CD4-positive, alpha-beta T cell treated with Interferon alpha-2 for 1 hour (primary cell): ENCODE measurements around the gene CFAP45.

Source experiments
- DNase-seq, 2 donors: peaks; one replicate each; pipeline ENCODE4 v3.0.0-alpha.2; 2020 to 2022

CFAP45 gene, protein sequence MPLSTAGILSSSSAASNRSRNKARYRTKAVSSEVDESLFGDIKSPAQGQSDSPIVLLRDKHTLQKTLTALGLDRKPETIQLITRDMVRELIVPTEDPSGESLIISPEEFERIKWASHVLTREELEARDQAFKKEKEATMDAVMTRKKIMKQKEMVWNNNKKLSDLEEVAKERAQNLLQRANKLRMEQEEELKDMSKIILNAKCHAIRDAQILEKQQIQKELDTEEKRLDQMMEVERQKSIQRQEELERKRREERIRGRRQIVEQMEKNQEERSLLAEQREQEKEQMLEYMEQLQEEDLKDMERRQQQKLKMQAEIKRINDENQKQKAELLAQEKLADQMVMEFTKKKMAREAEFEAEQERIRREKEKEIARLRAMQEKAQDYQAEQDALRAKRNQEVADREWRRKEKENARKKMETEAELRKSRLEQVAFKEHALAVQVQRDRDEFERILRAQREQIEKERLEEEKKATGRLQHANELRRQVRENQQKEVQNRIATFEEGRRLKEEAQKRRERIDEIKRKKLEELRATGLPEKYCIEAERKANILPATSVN

DNA sequence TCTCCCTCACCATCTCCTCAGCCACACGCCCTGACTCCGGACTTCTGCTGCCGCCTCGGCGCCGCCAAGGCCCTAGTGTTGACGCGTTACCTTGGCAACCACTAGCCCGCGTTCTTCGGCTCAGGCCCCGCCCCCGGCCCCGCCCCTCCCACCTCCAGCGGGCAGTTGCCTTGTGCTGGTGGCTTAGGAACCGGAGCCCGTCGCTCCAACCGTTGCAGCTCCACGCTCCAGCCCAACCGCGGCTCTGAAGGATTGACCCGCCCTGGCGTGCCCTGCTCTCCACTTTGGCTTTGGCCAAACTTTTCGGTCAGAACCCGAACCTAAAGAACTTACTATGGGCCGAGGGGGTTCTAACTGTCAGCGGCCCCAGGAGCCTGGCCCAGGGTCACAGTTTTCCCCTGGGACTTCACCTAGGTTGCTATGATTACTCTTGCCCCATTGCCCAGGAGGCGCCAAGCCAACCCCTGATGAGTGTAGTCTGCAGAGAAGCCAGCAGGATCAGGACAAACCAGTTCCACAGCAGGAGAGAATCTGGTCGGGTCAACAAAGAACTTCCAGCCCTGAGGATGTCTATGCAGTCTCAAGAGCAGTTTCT lies at the start of gene CFAP45:
TSS of gene CFAP45 (minus strand) at position 80 of the 595 bp plus-strand sequence. CDS start at position 13, 67 bp downstream.
- peak in 1 of 2 donors; percentile 78 for DNase-seq

DNA sequence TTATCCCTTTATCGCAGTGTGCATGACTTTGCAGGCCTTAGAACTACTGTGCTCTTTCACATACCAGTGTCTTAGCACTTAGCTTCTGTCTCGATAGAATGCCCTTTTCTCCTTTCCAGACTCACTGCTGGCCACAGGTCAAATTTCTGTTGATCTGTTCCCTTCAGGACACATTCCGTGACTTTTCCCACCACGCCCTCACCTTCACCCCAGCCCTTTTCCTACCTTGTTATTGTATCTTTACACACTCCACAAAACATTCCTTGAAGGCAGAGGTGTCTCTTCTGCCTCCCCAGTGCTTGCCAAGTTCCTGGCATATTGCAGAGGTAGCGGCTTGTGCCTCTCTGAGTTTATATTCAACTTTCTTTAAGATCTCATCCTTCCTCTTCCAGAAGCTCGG lies 49.2 kb upstream of the CFAP45 start:
- no peak for DNase-seq

DNA sequence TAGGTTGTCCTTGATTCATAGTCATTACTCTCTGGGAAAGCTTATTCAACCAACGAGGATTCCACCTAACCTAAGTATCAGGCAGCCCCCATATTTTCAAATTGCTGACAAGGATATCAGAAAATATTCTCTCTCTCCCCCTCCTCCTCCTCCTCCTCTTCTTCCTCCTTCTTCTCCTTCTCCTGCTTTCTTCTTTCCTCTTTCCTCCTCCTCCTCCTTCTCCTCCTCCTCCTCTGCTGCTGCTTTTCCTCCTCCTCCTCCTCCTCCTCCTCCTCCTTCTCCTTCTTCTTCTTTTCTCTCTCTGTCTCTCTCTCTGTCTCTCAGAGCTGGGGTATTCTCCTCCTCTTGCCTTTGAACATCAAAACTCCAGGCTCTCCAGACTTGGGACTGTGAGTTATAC lies 48.0 kb upstream of the CFAP45 start:
- no peak for DNase-seq

DNA sequence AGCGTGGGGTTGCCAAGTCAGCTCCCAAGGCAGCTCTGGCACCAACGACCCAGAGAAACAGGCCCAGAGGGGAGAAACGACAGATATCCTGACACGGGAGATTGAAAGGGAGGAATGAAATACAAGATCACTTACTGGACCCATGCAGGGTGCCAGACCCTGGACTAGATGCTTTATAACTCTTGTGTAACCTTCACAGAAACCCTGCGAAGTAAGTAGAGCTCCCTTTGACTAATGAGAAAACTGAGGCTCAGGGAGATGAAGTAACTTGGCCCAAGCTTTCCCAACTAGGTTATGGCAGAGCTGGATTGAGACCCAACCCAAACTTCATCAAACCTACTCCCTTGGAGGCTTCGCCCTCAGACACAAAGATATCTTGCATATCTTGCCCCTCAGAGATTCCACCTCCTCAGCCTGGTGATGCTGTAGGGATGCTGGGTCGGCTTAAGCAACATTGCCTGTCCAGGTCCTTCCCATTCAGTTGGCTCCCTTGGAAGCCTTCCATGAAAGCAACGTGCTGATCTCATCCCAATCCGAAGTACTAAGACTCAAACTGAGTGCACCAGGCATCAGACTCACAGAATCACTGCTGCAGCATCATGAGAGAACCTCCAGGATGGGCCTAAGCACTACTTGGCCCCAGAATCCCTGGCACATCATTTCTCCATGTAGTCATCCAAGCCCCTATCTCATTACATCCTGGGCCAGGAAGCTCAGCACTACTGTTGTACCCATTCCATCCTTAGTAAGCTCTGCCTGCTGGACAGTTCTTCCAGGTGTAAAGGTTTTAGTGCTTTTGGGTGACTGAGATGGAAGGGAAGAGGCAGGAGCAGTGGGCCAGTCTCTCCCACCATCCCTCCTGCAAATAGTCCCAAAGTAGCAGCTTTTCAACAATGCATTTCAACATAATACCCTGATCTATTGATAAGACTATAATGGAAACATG lies 46.5 kb upstream of the CFAP45 start:
- DNase-seq = no peak

- DNase-seq = peak; percentile 81
These were observed 45.7 kb upstream of the CFAP45 start, which contains the start of gene IGSF9 for GRCh38 chr1:159945483-159946241. Gene IGSF9, minus strand, starts transcription at chr1:159945613. Its CDS starts 2,159 bp downstream, at chr1:159943454.

DNA sequence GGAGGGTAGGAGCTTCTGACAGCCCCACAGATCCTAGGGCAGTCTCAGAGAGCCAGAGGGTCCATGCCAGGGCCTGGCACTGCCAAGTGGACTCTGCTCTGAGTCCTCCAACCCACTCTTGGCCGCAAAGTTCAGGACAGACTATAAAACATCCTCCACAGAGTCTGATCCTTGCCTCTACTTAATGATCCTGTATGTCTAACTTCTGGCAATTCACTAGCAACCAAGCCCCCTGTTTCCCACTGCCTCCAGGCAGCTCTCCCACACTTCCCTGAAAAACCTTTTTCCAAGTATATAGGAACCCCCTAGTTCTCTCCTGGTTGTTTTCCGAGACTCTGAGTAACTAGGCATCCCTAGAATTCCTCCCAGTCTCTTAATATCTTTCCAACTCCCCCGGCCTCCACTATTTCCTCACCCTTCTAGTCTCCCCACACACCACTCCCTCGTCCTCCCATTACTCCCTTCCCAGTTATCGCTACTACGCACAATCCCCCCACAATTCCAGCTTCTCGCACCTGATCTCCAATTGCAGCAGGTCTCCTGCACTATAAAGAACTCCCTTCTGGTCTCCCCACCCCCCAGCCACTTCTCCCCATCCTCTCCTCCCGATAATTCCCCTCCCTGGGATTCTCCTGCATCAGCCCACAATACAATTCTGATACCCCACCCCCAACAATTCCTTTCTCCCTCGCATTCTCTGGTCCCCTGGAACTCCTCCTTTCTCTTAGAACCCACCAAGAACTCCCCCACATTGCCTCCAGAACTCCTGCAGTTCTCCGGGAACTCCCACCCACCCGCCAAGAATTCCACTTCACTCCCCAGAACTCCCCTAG lies 44.9 kb upstream of the CFAP45 start:
- DNase-seq = no peak

DNA sequence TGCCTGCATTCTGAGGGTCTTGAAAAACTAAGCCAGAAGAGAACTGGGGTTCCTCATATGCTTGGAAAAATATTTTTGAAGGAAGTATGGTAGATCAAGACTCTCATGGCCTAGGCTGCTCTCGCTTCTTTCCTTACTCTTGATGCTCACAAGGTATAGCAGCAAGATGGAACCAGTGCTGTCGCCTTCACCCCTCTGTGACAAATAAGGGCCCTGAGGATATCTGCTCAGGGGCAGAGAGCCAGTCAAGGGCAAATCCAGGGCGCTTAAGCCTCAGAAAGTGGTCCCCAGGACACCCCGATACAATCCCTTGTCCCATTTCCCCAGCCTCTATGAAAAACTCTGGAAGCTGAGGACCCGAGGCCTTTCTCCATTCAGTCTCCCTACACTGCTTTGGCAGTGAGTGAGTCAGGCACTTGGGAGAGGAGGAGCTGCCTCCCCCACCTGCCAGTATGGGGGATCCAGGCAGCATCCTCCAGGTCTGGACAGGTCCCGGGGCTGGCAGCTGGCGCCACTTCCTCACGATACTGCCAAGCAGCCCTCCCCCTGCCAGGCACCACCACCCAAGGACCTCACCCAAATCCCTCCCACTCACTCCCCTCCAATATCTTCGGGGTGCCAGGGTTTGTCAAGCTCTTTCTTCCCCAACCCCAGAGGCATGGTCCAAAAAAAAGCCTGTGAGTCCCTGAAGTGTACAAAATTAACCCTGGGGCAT lies 44.1 kb upstream of the CFAP45 start:
- DNase-seq = no peak

DNA sequence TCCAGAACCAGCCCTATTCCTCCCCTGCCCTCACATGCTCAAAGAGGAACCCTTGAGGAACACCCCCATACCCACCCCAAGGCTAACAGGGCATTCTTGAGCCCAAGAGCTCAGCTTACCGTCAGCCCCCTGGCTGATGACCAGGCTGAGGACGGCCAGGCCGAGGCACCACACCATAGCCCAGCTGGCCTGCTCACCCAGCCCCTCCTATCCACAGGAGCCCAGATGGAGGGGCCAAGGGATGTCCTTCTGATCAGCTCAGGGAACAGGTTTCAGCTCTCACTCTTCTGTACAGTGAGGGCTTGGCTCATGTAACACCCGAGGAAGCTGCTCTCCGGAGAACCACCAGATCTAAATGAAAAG lies 43.3 kb upstream of the CFAP45 start:
- no peak for DNase-seq

- DNase-seq = no peak
These were observed 42.8 kb upstream of the CFAP45 start for GRCh38 chr1:159942632-159943277.

GRCh38 chr1:159941591-159942560 lies 41.9 kb upstream of the CFAP45 start:
- no peak for DNase-seq

GRCh38 chr1:159941141-159941540 lies 41.2 kb upstream of the CFAP45 start:
- DNase-seq = no peak

DNA sequence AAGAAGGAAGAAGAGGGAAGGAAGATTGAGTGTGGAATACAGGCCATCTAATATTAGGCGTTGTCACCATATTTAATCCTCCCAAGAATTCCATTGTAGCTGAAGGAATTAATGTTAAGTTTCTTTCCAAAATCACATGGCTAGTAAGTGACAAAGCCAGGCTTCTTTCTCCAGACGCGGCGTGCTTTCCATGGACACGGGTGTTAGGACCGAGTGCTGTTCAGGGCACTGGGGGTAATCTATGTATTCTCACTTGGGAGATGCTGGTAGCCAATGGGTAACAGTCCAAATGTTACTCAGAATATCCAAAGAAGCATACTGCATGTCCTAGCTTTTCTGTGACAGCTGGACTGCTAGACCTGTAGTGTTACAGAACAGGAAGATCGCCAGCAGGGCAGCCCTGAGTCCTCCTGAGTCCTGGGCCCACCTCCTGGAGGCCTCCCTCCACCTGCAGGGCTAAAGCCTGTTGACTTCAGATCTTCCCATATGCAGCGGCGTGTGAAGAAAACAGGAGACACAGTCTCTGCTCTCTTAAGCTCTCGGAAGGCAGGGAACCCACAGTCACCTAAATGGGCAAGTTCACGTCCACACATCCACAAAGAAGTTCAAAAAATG lies 40.1 kb upstream of the CFAP45 start:
- DNase-seq = no peak

GRCh38 chr1:159939678-159940002 lies 39.7 kb upstream of the CFAP45 start:
- DNase-seq = no peak

DNA sequence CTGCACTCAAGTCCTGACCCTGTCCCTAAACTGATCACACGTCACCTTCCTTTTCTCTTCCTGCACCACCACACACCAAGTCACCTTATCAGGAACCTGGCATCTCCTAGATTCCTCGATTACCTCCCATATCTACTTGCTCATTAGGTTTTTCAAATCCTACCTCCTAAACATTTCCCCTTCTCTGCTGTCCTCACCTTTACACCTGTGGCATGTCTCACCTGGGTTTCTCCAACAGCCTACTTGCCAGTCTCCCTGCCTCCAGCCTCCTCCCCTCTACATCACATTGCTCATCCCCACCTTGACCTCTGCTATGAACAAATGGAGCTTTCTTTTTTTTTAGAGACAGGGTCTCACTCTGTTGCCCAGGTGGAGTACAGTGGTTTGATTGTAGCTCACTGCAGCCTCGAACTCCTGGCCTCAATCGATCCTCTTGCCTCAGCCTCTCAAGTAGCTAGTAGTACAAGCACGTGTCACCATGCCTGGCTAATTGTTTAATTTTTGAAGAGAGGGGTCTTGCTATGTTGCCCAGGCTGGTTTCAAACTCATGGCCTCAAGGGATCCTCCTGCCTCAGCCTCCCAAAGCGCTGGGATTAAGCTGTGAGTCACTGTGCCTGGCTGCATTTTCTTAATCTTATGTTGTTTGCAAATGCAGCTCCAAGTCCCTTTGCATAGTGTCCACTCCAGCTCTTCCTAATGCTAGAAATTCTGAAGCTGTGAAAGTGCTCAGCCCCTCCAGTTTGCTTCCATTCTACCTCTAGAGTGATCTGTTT lies 39.1 kb upstream of the CFAP45 start:
- DNase-seq = no peak

GRCh38 chr1:159938211-159938852 lies 38.4 kb upstream of the CFAP45 start:
- no peak for DNase-seq

- no peak for DNase-seq
These were observed 37.2 kb upstream of the CFAP45 start for GRCh38 chr1:159937054-159937750.
